ENCODE measurements around the gene ARHGEF28.

ARHGEF28 gene

GRCh38 chr5:73830646-73831045 lies 204.7 kb downstream of the ARHGEF28 start:
- H3K4me1 ChIP-seq (ENCODE audit: low read length): no peaks in the 10 kb centered on the region
- H3K27me3 ChIP-seq (replicated peaks; ENCODE audit: insufficient read depth, low read length): no peaks in the 10 kb centered on the region
- no peak overlapping the region for H3K4me3 ChIP-seq (ENCODE audit: low read length)
- no peak overlapping the region for H3K4me2 ChIP-seq (ENCODE audit: low read depth, low read length)
- no peak for TF ChIP-seq EZH2 (optimal IDR thresholded peaks at IDR 0.05; ENCODE audit: low read depth, low read length)
- TF ChIP-seq EZH2phosphoT487 (IDR thresholded peaks at IDR 0.05; ENCODE audit: low read length): no peak
- TF ChIP-seq CTCF (IDR thresholded peaks at IDR 0.05; ENCODE audit: low read length): no peak
- no peaks in the 10 kb centered on the region for H4K20me1 ChIP-seq (ENCODE audit: insufficient read depth, low read length)
- no peaks in the 10 kb centered on the region for H3K79me2 ChIP-seq (ENCODE audit: low read length)
- no peak overlapping the region for H3K9ac ChIP-seq (ENCODE audit: low read length)
- H3F3A ChIP-seq (ENCODE audit: insufficient read depth, low read length): no peaks in the 10 kb centered on the region
- no peaks in the 10 kb centered on the region for H3K9me3 ChIP-seq (replicated peaks; ENCODE audit: insufficient read depth, low read length)
- H2AFZ ChIP-seq (ENCODE audit: low read length): no peak overlapping the region
- H3K9me2 ChIP-seq (replicated peaks; ENCODE audit: insufficient read depth, low read length): no peaks in the 10 kb centered on the region
- H3K36me3 ChIP-seq (replicated peaks; ENCODE audit: insufficient read depth, low read length): no peaks in the 10 kb centered on the region
- no peak for DNase-seq
- H3K27ac ChIP-seq (ENCODE audit: low read length): no peak overlapping the region

- H3K4me1 ChIP-seq (ENCODE audit: low read length): no peaks in the 10 kb centered on the region
- H2AFZ ChIP-seq (ENCODE audit: low read length): no peak overlapping the region
- no peak overlapping the region for H3K4me3 ChIP-seq (ENCODE audit: low read length)
- H3K27ac ChIP-seq (ENCODE audit: low read length): no peak overlapping the region
- H3K9me3 ChIP-seq (replicated peaks; ENCODE audit: insufficient read depth, low read length): no peaks in the 10 kb centered on the region
- no peaks in the 10 kb centered on the region for H3K79me2 ChIP-seq (ENCODE audit: low read length)
- DNase-seq: no peak
- no peak overlapping the region for H3K9ac ChIP-seq (ENCODE audit: low read length)
- TF ChIP-seq EZH2phosphoT487 (IDR thresholded peaks at IDR 0.05; ENCODE audit: low read length) (no peak), CTCF (IDR thresholded peaks at IDR 0.05; ENCODE audit: low read length) (no peak), EZH2 (optimal IDR thresholded peaks at IDR 0.05; ENCODE audit: low read depth, low read length) (no peak)
- no peaks in the 10 kb centered on the region for H3K9me2 ChIP-seq (replicated peaks; ENCODE audit: insufficient read depth, low read length)
- no peaks in the 10 kb centered on the region for H3K27me3 ChIP-seq (replicated peaks; ENCODE audit: insufficient read depth, low read length)
- H4K20me1 ChIP-seq (ENCODE audit: insufficient read depth, low read length): no peaks in the 10 kb centered on the region
- no peak overlapping the region for H3K4me2 ChIP-seq (ENCODE audit: low read depth, low read length)
- no peaks in the 10 kb centered on the region for H3F3A ChIP-seq (ENCODE audit: insufficient read depth, low read length)
- H3K36me3 ChIP-seq (replicated peaks; ENCODE audit: insufficient read depth, low read length): no peaks in the 10 kb centered on the region
These were observed 205.1 kb downstream of the ARHGEF28 start for GRCh38 chr5:73831066-73831465.

GRCh38 chr5:73834693-73835092 lies 208.7 kb downstream of the ARHGEF28 start:
- Histone ChIP-seq H3K9me2 (replicated peaks; ENCODE audit: insufficient read depth, low read length) (no peaks in the 10 kb centered on the region), H3K9me3 (replicated peaks; ENCODE audit: insufficient read depth, low read length) (no peaks in the 10 kb centered on the region), H3K4me2 (ENCODE audit: low read depth, low read length) (no peak overlapping the region), H3K9ac (ENCODE audit: low read length) (no peak overlapping the region), H3F3A (ENCODE audit: insufficient read depth, low read length) (no peaks in the 10 kb centered on the region), H3K36me3 (replicated peaks; ENCODE audit: insufficient read depth, low read length) (no peaks in the 10 kb centered on the region), H3K79me2 (ENCODE audit: low read length) (no peaks in the 10 kb centered on the region), H3K27ac (ENCODE audit: low read length) (no peak overlapping the region), H2AFZ (ENCODE audit: low read length) (no peak overlapping the region), H3K27me3 (replicated peaks; ENCODE audit: insufficient read depth, low read length) (no peaks in the 10 kb centered on the region), H3K4me3 (ENCODE audit: low read length) (no peak overlapping the region), H4K20me1 (ENCODE audit: insufficient read depth, low read length) (no peaks in the 10 kb centered on the region), H3K4me1 (ENCODE audit: low read length) (no peaks in the 10 kb centered on the region)
- TF ChIP-seq CTCF (IDR thresholded peaks at IDR 0.05; ENCODE audit: low read length) (no peak), EZH2 (optimal IDR thresholded peaks at IDR 0.05; ENCODE audit: low read depth, low read length) (no peak), EZH2phosphoT487 (IDR thresholded peaks at IDR 0.05; ENCODE audit: low read length) (no peak)
- no peak for DNase-seq
